Measurements from ENCODE around the gene ZNF441. TPM values are rescaled to one million over a fixed set of nuclear protein-coding genes. Genes with fewer than 3 reads are reported as not detected.

The ZNF441 gene
- total RNA-seq, 1 experiment from 2014 or later: not detected

Other genes starting within 250 kb of the ZNF441 start
- 72.4 and 77.5 TPM in 2 replicates for gene ECSIT, start 237.9 kb upstream of the ZNF441 start, total RNA-seq (2014; rRNA removed; shearing (Covaris generic))
- 24.1 and 26.7 TPM in 2 replicates for gene CNN1, start 228.1 kb upstream of the ZNF441 start, total RNA-seq (2014; rRNA removed; shearing (Covaris generic))
- 48.2 and 66.7 TPM in 2 replicates for gene ELOF1, start 207.8 kb upstream of the ZNF441 start, total RNA-seq (2014; rRNA removed; shearing (Covaris generic))
- 1.0 and 3.7 TPM in 2 replicates for gene ACP5, start 189.4 kb upstream of the ZNF441 start, total RNA-seq (2014; rRNA removed; shearing (Covaris generic))
- 20.1 and 24.2 TPM in 2 replicates for gene ZNF627, start 169.5 kb upstream of the ZNF441 start, total RNA-seq (2014; rRNA removed; shearing (Covaris generic))
- 0.81 TPM in 1 of 2 replicates, not detected in the other for gene ZNF823, start 28.1 kb upstream of the ZNF441 start, total RNA-seq (2014; rRNA removed; shearing (Covaris generic))
- 0.03 TPM in 1 of 2 replicates, not detected in the other for gene ZNF491, start 31.5 kb downstream of the ZNF441 start, total RNA-seq (2014; rRNA removed; shearing (Covaris generic))
- gene ZNF440, start 47.3 kb downstream of the ZNF441 start, total RNA-seq (2014; rRNA removed; shearing (Covaris generic)): 0.55 TPM in 1 of 2 replicates, not detected in the other
- gene ZNF439, start 81.7 kb downstream of the ZNF441 start, total RNA-seq (2014; rRNA removed; shearing (Covaris generic)): not detected in 2 replicates
- 0.07 TPM in 1 of 2 replicates, not detected in the other for gene ZNF69, start 120.8 kb downstream of the ZNF441 start, total RNA-seq (2014; rRNA removed; shearing (Covaris generic))
- gene ZNF700, start 158.1 kb downstream of the ZNF441 start, total RNA-seq (2014; rRNA removed; shearing (Covaris generic)): 0.03 and 0.41 TPM in 2 replicates
- 0.33 TPM in 1 of 2 replicates, not detected in the other for gene ZNF763, start 198.0 kb downstream of the ZNF441 start, total RNA-seq (2014; rRNA removed; shearing (Covaris generic))